Measurements from ENCODE around the gene HINT2.
A peak's percentile ranks its signal among the peaks of the same experiment; 100 is the strongest.

The HINT2 gene

DNA sequence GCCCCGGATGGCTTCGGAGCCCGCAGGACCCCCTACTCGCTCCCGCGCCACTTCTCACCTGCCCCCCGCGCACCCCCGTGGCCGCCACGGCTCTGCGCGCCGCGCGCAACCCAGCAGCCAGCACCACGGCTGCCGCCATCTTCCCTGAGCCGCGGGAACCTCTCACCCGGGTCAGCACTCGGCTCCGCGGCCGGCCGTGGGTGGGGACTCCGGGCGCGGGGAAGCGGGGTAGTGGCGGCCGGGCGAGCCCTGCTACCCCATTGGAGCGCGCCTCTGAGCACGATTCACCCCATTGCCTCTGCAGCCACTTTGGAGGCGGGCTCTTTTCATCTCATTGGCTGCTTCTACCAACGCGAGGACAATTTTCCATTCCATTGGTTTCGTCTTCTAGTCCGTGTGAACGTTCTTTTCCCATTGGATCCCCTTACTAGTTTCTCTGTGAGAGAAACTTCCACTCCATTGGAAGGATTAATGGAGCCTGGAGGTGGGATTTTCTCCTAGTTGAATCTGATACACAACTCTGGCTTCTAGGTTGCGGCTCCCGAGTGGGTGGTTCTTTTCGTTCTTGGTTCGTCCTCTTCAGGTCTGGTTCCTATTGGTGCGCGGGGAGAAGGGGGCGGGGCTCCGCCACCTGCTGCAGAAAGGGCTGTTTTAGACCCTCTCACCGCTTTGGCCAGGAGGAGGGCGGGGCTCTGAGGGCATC is at the start of gene HINT2:
Gene HINT2, minus strand, starts transcription at position 202 of the 703 bp plus-strand sequence. Its CDS starts 63 bp downstream, at position 139.
- peak; percentile 100 for DNase-seq

DNA sequence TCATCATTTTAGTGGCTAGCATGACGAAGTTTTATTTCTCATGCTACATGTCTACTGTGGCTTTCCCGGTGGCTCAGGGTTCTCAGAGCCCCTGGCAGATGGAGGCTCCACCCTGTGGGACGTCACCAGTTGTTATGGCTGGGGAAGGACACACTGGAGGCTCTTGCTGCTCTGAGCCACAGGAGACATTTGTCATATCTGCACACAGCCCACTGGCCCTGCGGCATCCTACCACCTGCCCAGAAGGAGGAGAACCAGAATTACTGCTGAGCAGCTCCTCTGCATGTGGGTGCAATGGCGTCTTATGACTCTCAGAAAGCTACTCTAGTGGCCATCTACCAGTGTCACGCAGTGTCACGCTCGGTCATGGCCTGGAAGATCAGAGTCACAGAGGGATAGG is 48.7 kb upstream of the HINT2 start:
- DNase-seq = no peak

DNA sequence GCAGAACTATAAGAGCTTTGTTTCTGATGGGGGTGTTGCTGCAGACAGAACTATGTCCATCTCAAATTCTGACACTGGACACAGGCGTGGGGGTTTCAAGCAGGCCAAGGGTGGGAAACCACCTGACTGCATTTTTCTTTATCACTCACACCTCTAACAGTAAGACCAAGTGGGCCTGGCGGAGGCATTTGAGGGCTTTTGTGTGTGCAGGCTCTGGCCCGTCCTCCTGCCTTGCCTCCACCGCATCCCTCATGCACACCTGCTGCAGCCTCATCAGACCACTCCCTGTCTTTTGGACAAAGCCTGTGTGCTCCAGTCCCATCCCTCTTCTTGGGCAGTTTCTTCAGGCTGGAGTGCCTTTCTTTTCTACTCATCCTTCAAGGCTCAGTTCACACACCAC is 47.5 kb upstream of the HINT2 start:
- DNase-seq = no peak

DNA sequence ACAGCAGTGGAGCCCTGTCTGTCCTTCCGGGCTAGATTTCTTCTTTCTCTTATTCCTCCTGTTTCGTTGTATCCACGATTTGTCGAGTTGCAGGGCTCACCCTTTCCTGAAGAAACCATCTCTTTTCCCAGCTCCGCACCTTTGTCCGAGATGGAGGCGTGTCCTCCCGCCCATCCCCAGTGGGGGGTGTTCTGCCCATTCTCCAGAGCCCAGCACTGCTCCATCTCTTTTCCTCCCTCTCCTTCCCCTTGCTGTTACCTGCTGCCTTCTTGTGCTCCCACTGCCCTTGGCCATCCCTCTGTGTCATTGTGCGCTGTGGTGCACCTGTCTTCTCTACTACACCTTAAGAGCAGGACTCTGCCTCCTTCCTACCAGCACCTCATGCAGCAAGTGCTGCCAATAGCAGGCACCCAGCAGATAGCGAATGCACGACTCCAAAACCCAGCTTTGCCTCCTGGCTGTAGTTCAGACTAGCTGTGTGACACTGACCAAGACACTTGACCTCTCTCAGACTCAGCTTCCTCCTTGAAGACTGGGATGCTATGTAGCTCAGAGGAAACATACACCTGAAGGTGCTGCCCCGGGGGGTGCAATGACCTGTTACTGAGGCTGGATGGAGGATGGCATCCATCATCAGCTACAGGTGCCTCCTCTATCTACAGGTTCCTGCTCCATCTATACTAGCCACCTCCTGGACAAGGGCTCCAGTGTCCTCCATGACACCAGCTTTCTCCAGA is 46.5 kb upstream of the HINT2 start:
- DNase-seq = no peak

DNA sequence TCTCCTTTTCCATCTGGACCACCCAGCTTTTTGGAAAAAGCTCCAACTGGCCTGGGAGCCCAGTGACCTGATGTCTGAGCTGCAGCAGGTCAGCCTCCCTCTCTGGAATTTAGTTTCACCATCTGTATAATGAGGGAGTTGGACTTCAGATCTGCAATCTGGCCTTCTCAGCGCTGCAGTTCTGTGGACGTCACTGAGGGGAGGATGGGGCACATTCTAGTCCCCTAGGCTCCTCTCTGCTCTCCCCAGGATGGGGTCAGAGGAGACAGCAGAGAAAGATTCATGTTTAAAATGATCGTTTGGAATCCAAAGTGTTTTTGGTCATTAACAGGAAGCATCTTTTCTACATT is 45.1 kb upstream of the HINT2 start:
- no peak for DNase-seq

DNA sequence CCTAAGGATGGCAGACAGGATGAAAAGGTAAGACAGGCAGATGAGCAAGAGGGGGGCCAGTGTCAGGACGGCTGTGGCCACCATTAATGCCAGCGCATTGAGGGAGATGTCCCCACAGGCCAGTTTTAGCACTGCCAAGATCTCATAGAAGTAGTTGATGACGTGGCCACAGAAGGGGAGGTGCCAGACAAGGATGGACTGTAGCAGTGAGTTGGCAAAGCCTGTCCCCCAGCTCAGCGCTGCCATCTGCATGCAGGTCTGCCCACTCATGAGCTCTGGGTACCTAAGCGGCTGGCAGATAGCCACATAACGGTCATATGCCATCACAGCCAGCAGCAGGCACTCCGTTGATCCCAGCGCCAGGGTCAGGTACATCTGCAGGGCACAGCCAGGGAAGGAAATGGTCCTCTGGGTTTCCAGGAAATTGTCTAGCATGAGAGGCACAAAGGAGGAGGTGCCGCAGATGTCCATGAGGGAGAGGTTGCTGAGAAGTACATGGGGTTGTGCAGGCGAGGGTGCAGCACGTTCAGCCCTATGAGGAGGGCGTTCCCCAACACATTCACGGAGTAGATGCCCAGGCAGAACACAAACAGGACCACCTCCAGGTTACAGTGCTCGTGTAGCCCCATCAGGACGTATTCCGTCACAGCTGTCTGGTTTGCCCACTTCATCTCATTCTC is 44.6 kb upstream of the HINT2 start:
- no peak for DNase-seq

DNA sequence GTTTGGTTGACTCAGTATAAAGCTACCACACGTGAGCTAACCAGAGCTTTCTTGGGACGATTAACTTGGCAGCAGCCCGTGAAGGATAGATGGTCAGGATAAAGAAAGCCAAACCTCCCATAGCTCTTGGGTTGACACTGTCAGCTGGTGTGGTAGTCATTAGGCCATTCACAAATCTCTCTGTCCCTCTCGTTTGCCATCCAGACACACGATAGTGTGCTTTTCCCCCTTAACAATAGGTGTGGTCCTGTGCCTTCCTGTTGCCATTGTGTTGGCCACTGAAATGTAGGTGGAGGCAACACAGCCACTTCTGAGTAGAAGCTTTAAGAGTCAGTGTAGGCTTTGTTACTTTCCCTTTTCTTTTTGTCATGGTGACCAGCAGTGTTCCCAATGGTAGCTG is 43.6 kb upstream of the HINT2 start:
- DNase-seq = no peak

DNA sequence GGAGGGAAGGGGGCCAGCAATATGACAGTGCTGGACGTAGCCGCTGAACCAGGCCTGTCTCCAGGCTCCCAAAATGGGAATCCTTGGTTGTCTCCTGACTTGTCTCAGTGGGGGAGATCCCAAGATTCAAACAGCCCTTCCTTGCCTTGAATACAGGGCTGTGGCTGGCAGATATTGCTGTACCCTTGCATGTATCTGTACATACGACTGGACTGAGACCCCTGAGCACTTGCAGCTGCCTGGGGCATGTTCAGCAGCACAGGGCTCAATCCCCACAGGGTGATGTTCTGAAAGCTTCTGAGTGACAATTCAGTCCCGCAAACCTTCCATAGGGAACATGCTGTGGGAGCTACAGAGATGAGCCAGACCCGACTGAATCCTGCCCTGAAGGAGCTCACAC is 42.0 kb upstream of the HINT2 start:
- DNase-seq = no peak

DNA sequence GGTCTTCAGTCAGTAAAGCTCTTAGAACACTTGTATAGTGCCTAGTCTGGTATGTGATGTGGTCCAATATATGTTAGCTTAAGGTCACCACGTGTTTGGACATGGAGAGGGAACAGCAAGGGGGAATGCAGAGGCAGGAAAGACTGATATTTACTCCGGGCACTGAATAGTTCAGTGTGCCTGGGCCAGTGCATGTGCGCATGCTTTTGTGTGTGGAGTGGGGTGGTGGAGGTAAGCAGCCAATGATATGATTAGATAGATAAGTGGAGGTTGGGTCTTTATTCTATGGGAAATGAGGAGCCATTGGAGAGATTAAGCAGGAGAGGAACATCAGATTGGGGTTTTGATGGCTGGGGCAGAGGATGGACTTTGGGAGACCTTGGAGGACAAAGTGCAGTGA is 41.4 kb upstream of the HINT2 start:
- no peak for DNase-seq

DNA sequence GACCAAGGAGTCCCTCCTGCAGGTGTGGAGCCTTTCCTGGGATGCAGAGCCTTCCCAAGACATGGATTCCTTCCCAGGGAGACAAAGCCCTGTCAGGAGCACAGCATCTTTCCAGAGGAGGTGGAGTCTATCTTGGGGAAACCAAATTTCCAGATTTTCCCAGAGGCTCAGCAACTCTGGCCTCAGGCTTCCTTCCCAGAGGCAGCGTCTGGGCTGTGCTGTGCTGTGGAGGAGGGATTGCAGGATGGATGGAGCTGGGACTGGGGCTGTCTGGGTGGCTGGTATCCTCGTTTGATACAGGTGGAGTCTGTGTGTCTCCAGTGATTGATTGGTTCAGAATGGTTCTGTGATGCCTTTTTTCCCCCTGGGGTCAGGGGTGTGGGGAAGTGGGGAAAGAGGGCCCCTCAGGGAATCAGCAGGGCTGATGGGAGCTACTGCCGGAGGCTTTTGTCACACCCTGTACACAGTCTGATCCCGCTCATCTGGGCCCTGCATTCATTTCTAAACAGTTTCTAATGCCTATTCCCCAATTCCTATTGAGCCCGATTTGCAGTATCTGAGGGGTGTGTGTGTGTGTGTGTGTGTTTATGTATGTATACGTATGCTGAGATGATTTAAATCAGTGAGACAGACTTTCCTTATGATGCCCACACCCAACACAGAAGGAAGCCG is 39.4 kb upstream of the HINT2 start:
- DNase-seq = no peak

DNA sequence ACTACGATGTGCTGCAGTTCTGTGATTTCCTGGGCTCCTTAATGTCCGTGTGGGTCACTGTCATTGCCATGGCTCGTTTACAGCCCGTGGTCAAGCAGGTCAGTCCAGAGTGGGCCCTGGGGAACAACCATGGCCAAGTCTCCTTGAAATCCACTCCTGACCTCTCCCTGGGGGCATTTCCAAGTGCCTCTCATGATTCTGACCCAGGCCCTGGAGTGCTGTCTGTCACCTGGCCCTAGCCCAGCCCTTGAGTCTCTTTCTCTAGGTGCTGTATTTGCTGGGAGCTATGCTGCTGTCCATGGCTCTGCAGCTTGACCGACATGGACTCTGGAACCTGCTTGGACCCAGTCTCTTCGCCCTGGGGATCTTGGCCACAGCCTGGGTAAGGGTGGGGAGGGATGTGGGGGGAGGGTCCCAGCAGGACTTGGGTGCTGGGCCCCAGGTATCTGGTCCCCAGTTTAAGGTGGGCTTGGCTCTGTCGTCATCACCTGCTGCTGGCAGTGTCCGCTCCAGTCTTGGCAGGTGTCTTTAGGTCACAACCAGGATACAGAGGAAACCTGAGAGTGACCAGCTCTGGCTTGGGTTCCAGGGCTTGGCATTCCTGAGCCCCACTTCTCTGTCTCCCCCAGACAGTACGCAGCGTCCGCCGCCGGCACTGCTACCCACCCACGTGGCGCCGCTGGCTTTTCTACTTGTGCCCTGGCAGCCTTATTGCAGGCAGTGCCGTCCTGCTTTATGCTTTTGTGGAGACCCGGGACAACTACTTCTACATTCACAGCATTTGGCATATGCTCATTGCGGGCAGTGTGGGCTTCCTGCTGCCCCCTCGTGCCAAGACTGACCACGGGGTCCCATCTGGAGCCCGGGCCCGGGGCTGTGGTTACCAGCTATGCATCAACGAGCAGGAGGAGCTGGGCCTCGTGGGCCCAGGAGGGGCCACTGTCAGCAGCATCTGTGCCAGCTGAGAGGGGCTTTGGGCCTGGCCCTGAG is 38.3 kb upstream of the HINT2 start:
- no peak for DNase-seq

DNA sequence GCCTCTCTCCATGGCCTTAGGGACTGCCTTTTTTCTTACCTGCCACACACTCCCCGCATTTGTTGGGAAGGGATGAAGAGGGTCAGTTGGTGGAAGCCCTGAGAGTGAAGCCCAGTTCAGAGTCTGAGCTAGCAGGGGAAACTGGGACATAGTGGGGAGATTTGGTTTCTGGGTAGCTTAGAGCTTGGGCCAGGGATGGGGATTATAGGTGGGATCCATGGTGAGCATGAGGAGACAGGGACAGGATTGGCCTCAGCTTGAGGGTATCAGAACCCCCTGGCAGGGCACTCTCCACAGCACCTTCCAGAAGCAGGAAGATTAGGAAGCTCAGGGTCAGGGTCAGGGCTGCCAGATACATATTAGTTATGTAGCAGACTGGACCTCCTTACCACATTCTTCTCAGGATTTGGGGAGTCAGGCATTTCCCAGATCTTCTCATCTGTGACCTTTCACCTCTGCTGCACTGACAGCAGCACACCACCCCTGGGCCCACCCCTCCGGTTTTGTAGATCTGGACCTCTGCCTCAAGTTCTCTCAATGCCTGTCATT is 37.5 kb upstream of the HINT2 start:
- no peak for DNase-seq

DNA sequence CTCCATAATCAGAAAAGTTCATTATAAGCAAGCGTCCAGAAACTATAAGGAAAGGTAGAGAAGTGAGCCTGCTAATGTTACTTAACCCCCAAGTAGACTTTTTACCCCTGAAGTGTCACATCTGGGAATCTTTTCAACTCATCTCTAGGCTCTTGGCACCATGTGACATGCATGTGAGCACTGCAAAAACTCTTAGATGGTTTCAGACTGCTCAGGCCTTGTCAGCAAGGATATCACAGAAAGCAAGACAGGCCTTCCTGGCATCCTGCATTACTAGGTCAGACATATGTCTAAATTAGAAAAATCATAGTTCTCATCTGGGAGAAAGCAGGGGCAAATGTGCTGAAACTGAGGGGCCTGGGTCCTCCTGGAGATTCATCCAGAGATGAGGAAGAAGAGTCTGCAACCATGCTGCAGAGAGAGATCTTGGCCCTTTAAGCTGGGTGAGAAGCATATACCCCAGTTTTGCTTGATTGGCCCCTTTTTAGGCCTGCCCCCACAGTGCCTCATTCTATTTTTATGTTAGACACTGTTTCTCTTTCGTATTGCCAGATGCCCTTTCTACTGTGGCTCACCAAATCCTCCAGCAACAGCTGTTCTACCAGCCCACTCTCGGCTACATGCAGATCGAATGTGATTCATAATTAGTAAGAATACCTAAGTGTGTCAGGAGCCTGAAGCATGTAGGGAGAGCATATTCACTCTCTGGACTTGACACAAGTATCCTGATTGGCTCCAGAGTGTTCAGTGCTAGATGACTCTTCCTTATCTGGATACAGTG is 33.1 kb upstream of the HINT2 start:
- peak; percentile 88 for DNase-seq

DNA sequence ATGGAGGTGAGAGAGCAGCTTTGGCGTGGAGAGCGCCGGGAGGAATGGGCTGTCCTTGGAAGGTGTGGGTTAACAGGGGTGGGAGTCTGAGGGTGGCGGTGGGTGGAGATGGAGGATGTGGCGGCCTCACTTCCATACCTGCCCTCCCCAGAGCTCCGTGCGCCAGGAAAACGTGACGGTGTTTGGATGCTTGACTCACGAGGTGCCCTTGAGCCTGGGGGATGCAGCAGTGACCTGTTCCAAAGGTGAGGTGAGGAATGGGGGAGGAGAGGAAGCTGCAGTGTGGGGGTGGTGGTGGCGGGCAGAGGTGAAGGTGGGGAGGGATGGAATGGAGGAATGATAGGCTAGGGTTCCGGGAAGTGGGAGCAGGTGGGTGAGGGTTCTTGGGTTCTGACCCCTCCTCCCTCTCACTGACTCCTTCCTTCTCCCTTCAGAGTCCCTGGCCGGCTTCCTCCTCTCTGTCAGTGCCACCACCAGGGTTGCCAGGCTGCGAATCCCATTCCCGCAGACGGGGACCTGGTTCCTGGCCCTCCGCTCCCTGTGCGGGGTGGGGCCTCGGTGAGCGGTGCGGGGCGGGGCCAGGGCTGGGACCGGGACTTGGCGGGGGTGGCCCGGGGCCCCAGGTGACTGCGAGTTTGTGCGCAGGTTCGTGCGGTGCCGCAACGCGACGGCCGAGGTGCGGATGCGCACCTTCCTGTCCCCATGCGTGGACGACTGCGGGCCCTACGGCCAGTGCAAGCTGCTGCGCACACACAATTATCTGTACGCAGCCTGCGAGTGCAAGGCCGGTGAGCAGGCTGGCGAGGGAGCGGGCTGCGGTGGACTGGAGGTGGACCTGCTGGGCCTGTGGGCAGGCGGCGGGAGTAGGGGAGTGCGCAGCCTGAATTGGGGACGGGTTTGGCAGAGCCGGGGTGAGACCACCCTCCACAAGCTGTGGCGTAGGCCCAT is 31.3 kb upstream of the HINT2 start:
- DNase-seq = no peak

DNA sequence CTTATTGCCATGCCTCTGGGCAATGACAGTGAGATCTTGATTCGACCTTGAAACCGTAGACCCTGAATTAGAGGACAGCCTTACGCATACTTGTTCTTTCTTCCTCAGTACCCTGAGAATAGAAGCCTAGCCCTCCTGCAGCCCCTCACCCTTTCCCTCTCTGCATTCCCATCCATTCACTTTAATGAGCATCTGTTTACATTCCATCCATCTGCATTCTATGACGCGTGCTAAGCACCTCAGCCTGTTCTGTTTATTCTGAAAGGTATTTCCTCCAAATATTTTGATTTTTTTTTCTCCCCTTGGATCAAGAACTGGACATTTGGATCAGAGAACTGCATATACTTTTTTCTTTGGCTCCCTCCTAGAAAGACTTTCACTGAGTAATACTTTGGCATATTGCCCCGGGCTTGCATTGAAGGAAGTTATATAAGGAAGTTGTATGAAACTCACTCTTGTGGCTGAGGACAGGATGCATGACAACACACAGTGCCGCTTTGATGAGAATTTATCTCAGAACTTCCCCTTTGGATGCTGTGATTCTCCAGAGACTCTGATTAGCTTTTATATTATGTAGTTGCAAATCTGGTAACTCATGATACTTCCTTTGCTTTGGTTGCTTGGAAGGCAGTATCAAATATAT is 29.9 kb upstream of the HINT2 start:
- peak; percentile 15 for DNase-seq

DNA sequence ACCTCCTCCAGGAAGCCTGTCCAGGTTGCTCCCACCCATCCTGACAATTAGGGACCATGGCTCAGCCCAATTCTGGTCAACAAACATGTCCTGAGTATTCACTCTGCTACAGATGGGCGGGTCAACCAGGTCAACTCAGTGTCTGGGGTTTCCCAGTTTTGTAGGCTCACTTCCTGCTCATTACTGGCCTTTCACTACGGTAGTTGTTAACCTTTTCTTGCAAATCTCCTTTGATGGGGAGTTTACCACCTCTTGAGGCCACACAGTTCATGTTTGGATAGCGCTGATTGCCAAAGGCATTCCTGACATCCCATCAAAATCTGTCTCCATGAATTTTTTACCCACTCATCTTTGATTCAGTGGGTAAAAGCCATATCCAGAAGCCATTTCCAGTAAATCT is 28.0 kb upstream of the HINT2 start:
- no peak for DNase-seq

DNA sequence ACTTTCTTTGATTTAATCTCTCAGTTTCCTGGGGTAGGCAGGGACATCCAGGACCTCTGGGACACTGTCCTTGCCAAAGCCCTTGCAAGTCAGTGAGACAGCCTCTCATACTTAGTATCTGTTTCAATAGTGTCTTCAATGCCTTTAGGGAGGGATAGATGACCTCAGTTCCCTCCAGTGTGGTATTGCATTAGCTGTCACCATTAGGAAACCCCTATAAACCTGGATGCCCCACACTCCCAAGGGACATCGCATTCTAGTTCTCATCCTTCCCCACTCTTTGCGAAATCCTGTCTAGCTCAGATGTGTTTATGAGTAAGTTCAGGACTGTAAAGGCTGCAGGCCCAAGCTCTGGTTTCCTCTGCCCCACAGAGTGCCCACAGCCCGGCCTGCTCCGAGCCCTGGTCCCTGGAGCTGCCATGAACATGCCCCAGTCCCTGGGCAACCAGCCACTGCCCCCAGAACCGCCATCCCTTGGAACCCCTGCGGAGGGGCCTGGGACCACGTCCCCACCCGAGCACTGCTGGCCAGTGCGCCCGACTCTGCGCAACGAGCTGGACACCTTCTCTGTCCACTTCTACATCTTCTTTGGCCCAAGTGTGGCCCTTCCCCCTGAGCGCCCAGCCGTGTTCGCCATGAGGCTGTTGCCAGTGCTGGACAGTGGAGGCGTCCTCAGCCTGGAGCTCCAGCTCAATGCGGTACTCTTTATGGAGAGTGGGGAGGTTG is 27.3 kb upstream of the HINT2 start:
- DNase-seq = no peak

DNA sequence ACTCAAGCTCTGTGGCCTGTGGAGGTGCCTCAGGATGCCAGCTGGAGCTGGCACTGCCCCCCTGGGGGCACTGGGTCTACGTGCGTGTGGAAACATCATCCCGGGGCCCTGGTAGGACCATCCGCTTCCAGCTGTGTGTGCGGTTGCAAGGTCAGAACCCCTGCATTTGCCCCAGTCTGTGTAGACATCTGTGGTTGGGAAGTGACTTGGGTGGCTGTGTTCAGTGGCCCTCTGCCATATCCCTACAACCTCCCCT is 26.7 kb upstream of the HINT2 start:
- DNase-seq = no peak

All from NCI-H1694 (cell line).